GM19467 (cell line): ENCODE measurements around the gene SLC25A36.
"Not testable (repeated sequence)": the region's sequence is repeated elsewhere in the genome, so short reads cannot be mapped to it uniquely, and the experiment has no call there.

ENCODE experiments used
- ATAC-seq: cut with Tn5 transposase; IDR thresholded peaks from one replicate; pipeline ENCODE4 v1.9.1; 2021; ENCODE audit warnings: mild to moderate bottlenecking, moderate library complexity; ENCODE audit not compliant: unreplicated experiment

Gene SLC25A36

GRCh38 chr3:140994316-140994715, 52.7 kb downstream of the SLC25A36 start:
- no peak for ATAC-seq

- not testable (repeated sequence) for ATAC-seq
These were observed 53.2 kb downstream of the SLC25A36 start for GRCh38 chr3:140994861-140995260.

GRCh38 chr3:140995881-140996280, 54.2 kb downstream of the SLC25A36 start:
- ATAC-seq = no peak

GRCh38 chr3:141000027-141000663, 58.5 kb downstream of the SLC25A36 start:
- no peak for ATAC-seq

GRCh38 chr3:141000686-141001085, 59.0 kb downstream of the SLC25A36 start:
- ATAC-seq = no peak

- no peak for ATAC-seq
These were observed 64.7 kb downstream of the SLC25A36 start for GRCh38 chr3:141006344-141006743.

- no peak for ATAC-seq
These were observed 67.9 kb downstream of the SLC25A36 start for GRCh38 chr3:141009496-141009895.

GRCh38 chr3:141011232-141011996, 69.8 kb downstream of the SLC25A36 start:
- ATAC-seq = peak; percentile 63

GRCh38 chr3:141011997-141012262, 70.3 kb downstream of the SLC25A36 start:
- ATAC-seq = no peak

GRCh38 chr3:141012571-141012970, 70.9 kb downstream of the SLC25A36 start:
- no peak for ATAC-seq

GRCh38 chr3:141015481-141015880, 73.8 kb downstream of the SLC25A36 start:
- ATAC-seq = no peak

GRCh38 chr3:141017366-141018322, 76.0 kb downstream of the SLC25A36 start:
- not testable (repeated sequence) for ATAC-seq

GRCh38 chr3:141019244-141019643, 77.6 kb downstream of the SLC25A36 start:
- ATAC-seq = no peak

GRCh38 chr3:141020143-141020830, 78.7 kb downstream of the SLC25A36 start:
- ATAC-seq = no peak

GRCh38 chr3:141021261-141021660, 79.6 kb downstream of the SLC25A36 start:
- ATAC-seq = no peak
